Right ventricle myocardium inferior (tissue), 1 donor: Measurements from ENCODE around the gene USP34. TPM values are rescaled to one million over a fixed set of nuclear protein-coding genes. Genes with fewer than 3 reads are reported as not detected.
"Not testable (repeated sequence)": the region's sequence is repeated elsewhere in the genome, so short reads cannot be mapped to it uniquely, and the experiment has no call there.

ENCODE experiments used
- ATAC-seq: fragments of 200-7000 bp; cut with Tn5 transposase; one replicate; pipeline ENCODE4 v1.9.1; 2020; ENCODE audit warnings: mild to moderate bottlenecking, moderate library complexity
- DNase-seq: peaks from one replicate; pipeline ENCODE4 v3.0.0; 2021; ENCODE audit errors: missing footprints
- intact Hi-C: fragments of 100-400 bp; cut with DNase I; formaldehyde crosslinking; loops from one replicate; pipeline ENCODE4 v1.11.0; 2022
- total RNA-seq: library from RNA; stranded (reverse); fragmentation: NEBNext Ultra II Directional; extraction: Animal tissue kit (Norgen Biotek cat#: 25700); gene quantifications from one replicate; pipeline ENCODE4 v1.2.1, GENCODE V29; 2021
- donor health status: DM: no; HTN: yes; CAD: no; lungs with severe emphysema.

The USP34 gene
- total RNA-seq, 1 donor from 2014 or later: 45.7 TPM

DNA sequence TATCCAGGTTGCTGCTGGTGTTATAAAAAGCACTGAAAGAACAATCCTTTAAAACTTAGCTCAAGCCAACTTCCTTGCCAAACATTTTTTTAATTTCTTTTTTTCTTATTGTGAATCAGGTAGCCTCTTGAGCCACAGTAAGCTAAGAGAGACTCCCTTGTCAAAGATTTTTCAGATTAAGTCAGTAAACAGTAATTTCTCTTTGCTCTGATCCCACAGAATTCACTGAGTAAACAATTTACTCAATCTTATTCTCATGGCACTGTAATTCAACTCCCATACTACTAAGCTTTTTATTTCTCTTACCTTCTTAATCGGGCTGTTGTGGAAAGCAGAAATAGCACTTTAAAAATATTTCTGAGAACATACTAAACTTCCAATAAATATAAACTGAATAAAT is 226.2 kb downstream of the USP34 start:
- intact Hi-C loops: no loop called here
- ATAC-seq: no peak

DNA sequence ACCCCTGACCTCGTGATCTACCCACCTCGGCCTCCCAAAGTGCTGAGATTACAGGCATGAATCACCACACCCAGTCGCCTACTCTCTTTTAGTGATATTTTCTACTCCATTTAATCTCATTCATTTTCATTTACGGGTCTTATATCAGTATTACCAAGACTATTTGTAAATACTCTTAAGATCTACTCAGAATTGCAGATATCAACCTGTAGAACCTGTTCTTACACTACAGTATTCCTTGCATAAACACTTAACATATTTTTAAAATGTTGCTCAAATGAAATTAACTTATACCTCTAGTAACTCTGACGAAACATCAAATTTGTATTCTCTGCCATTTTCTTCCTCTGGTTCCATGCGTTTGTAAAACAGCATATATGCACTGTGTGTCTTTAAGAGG is 229.6 kb downstream of the USP34 start:
- DNase-seq (no peak), ATAC-seq (no peak)
- intact Hi-C loops: no loop called here

More for the DNA sequence above, 226.2 kb downstream of the USP34 start:
- no peak for DNase-seq

DNA sequence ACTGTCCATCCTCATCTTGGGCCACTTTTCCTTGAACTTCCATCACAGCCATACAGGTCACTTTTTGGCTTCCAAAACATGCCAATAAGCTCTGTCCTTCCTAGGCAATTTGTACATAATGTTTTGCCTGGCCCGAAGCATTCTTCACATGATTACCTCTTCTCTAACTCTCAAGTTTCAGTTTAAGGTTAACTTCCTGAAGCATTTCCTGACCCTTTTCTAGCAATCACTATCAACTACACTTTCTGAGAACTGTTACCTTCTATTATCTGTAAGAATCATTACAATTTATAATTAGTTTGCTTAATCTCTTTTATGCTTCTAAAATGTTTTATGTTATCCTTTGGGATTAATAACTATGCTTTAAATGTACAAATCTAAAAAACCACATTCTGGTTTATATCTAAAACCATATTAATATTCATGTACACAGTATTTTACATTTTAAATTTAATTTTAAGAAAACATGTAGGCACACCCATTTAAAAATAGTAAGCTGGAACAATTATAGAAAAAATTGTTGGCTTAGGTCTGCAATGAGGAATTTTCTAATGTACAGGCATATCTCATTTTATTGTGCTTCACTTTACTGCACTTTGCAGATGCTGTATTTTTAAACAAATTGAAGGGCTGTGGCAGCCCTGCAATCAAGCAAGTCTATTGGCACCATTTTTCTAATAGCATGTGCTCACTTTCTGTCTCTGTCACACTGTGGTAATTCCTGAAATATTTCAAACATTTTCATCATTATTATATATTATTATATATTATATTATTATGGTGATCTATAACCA is 232.5 kb downstream of the USP34 start:
- intact Hi-C loops: no loop called here
- no peak for ATAC-seq
- DNase-seq: no peak

DNA sequence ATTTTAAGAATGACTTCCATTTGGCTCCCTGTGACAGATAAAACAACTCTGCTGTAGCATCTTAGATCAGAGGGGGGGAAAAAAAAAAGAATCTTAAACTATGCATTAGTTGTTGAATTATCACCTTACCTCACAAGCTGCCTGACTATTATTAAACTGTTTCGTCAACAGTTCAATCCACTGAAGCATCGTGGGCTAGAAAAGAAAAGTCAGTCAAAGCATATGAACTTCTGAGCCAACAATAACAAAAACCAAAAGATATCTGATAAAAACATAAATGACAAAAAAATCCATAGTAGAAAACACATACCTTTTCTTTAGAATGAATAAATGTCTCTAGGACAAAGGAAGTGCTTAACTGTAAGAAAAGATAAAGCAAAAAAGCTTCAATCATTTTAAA is 235.2 kb downstream of the USP34 start:
- ATAC-seq: no peak
- intact Hi-C loops: no loop called here
- no peak for DNase-seq

DNA sequence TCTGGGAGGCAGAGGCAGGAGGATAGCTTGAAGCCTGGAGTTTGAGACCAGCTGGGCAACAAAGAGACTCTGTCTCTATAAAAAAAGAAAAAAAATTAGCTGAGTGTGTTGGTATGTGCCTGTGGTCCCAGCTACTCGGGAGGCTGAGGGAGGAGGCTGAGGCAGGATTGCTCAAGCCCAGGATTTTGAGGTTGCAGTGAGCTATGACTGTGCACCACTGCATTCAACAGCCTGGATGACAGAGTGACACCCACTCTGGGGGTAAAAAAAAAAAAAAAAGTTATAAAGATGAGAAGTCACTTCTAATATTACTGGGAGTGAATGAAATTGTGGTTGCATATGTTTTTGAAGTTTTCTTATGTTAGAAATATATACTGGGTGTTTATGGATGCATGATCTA is 237.3 kb downstream of the USP34 start:
- intact Hi-C loops: no loop called here
- ATAC-seq (no peak), DNase-seq (no peak)

DNA sequence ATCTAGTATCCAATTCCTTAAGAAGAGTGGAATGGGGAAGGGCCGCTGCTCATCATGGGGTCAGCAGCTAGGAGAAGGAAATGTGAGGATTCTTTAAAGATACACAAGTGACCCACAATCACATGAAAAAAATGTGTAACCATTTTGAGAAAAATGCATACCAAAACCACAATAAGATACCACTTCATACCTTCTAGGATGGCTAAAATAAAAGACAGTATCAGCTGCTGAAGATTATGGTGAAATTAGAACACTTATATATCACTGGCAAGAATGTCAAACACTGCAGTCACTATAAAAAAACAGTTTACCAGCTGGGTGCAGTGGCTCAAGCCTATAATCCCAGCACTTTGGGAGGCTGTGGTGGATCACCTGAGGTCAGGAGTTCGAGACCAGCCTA is 241.0 kb downstream of the USP34 start:
- ATAC-seq: no peak
- no peak for DNase-seq
- intact Hi-C loops: no loop called here

DNA sequence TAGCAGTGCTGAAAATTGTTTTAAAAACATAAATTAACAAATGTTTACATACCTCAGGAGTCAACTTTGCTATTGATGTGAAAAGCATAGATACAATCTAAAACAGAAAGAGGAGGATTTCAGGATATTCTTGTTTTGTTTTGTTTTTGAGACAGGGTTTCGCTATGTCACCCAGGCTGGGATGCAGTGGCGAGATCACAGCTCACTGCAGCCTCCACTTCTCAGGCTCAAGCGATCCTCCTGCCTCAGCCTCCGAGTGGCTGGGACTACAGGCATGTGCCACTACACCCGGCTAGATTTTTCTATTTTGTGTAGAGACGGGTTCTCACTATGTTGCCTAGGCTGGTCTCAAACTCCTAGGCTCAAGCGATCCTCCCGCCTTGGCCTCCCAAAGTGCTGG is 248.3 kb downstream of the USP34 start:
- intact Hi-C loops: no loop called here
- DNase-seq: no peak
- ATAC-seq: no peak

DNA sequence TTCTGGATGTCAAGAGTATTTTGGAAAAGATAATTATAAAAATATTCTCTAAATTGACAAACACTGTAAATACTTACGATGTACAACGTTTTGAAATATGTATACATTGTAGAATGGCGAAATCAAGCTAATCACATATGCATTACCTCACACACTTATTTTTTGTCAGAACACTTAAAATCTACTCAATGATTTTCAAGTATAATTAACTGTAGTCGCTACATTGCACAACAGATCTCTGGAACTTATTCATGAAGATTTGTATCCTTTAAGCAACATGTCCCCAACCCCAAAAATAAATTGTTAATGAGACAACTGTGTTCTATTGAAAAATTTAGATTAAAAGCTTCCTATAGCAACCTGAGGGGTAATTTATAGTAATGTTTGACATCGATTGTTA is 249.1 kb downstream of the USP34 start:
- intact Hi-C loops: no loop called here
- DNase-seq: no peak
- no peak for ATAC-seq

DNA sequence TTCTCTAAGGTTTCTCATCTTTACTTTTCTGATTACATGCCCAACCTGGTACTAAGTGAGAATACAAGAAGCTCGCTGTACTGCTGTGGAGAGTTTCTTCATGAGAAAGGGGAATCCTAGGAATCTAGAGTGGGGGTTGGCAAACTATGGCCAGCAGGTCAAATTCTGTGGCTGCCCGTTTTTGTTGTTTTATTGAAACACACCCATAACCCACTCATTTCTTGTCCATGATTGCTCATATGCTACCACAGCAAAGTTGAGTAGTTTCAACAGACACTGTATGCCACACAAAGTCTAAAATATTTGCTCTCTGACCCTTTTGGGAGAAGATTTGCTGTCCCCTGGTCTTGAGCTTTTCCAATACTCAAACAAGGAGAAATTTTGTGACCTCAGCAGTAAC is 250.1 kb downstream of the USP34 start:
- intact Hi-C loops: no loop called here
- DNase-seq: no peak
- ATAC-seq: no peak

DNA sequence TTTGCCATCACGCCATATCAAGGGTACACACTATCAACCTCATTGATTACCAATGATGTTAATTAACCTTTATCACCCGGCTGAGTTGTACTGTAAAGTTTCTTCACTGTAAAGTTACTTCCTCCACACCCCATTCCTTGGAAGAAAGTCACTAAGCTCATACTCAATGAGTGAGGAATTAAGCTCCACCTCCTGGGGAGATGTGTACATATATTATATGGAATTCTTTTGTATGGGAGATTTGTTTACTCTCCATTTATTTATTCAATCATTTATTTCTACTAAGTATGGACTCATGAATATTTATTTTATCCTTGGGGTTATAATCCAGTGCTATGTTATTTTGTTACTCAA is 252.1 kb downstream of the USP34 start:
- intact Hi-C loops: no loop called here
- ATAC-seq (no peak), DNase-seq (no peak)

DNA sequence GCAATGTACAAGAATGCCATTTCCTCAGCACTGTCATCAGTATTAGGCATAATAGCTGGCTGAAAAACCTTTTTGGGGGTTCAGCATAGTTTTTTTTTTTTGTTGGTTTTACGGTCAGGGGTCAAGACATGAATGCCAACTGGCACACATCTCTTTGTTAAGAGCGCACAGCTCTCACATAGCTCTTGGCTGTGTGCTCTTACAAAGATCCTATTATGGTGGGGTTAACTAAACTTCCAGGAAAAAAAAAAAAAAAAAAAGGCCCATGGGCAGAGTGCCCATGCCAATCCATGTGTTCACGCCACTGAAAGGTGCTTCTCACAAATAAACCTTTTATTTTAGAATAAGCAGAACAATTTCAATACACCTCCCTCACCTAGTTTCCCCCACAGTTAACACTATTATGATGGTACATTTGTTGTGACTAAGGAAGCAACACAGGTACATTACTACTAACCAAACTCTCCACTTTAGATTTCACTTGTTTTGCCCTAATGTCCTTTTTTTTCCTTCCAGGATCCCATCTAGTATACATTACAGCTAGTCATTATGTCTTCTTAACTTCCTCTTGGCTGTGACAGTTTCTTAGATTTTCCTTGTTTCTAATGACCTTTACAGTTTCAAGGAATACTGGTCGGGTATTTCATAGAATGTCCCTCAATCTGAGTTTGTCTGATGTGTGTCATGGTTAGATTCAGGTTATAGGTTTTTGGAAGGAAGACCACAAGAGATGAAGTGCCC is 252.6 kb downstream of the USP34 start:
- intact Hi-C loops: no loop called here
- no peak for ATAC-seq
- DNase-seq: no peak

DNA sequence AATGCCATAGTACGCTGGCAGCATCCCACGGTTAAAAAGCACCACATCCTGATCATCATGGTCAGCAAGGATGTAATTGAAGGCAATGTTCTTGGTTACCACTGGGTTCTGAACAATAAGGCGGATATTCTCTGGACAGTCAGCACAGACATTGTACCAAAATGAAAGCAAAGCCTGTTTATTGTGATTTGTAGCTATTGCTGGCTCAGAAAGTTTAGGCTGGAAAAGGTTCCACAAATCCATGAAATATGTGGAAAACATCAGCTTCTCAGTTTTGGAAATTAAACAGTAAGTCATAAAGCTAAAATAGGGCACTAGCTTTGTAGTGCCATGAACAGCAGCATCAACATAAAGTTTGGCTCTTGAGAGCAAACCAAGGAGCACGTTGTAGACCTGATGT is 256.7 kb downstream of the USP34 start:
- intact Hi-C loops: no loop called here
- ATAC-seq: no peak

DNA sequence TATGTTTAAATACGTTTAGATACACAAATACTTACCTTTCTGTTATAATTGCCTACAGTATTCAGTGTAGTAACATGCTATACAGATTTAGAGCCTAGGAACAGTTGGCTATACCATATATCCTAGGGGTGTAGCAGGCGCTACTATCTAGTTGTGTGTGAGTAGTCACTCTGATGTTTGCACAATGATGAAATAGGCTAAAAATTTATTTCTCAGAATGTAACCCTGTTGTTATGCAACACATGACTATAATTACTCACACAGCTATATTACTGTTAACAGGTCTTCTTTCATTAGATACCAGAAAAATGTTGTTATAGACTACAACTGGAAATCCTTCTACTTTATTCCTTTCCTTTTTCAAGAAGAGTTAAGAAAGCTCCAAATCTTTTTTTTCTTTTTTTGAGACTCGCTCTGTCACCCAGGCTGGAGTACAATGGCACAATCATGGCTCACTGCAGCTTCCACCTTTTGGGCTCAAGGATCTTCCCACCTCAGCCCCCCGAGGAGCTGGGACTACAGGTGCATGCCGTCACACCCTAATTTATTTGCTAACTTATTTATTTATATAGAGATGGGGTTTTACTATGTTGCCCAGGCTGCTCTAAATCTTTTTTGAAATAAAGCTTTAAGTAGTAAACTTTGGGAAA is 260.4 kb downstream of the USP34 start:
- ATAC-seq: no peak
- no peak for DNase-seq
- intact Hi-C loops: no loop called here

More for the DNA sequence above, 256.7 kb downstream of the USP34 start:
- no peak for DNase-seq

DNA sequence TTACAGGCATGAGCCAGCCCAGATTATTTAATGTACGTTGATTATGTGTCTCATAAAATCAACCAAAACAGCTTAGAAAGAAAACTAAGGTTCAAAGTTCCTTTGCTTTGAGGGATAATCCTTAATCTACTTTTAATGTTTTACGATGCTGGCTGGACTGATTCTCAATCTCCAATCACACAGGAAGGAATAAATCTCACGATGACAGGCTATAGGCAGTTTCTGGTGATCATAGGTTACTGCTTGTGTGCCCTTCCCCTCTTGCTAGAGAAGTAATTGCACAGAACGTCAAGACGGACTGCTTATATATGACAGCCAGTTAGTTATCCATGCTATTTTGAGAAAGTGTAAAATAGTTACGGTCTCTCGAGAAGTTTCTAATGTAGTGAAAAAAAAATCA is 265.8 kb downstream of the USP34 start:
- DNase-seq: no peak
- ATAC-seq: no peak
- intact Hi-C loops: no loop called here

DNA sequence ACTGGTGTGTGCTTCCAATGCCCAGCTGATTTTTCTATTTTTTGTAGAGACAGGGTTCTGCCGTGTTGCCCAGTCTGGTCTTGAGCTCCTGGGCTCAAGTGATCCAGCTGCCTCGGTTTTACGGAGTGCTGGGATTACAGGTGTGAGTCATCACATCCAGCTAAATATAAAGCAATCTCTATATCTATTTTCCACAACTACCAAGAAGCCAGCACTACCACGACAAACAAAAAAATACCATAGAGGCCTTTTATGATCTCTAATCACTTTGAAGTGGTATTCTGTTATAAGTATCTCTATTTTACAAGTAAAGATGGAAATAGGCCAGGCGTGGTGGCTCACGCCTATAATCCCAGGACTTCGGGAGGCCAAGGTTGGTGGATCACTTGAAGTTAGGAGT is 274.2 kb downstream of the USP34 start:
- DNase-seq: no peak
- intact Hi-C loops: no loop called here
- no peak for ATAC-seq

DNA sequence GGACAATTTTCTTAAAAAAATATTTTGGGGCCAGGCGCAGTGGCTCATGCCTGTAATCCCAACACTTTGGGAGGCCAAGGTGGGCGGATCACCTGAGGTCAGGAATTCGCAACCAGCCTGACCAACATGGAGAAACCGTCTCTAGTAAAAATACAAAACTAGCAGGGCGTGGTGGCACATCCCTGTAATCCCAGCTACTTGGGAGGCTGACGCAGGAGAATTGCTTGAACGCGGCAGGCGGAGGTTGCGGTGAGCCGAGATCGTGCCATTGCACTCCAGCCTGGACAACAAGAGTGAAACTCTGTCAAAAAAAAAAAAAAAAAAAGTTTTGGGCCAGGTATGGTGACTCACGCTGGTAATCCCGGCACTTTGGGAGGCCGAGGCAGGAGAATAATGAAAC is 276.2 kb downstream of the USP34 start:
- DNase-seq, intact Hi-C loops: not testable (repeated sequence)

DNA sequence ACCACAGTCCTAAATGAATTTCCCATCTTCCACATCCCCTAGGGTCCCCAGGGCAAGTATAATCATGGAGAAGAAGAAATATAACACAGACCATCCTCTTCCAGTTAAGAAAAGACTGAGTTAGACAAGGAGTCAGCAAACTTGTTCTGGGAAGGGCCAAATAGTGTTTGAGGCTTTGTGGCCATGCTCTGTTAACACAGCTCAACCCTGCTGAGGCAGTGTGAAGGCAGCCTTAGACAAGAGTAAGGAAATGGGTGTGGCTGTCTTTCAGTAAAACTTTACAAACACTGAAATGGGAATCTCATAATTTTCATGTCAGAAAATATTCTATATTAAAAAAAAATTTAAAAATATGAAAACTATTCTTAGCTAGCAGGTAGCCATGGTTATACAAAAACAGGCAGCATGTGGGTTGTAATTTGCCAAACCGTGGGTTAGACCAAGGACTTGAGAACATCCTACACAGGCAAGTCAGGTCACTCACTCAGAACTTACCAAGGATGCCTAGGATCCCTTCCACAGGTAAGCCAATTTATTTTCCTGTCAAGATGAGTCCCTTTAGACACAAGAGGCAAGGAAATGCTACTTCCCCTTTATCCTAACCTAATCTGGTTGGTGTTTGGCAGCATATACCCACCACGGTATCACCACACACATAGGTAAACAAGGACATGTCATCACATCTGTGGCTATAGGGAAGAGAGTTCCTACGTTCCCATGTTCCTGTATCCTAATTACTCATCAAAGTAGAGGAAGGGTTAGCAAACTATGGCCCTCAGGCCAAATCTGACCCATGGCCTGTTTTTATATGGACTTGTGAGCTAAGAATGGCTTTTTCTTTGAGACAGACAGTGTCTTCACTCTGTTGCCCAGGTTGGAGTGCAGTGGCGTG is 277.0 kb downstream of the USP34 start:
- no peak for DNase-seq
- ATAC-seq: no peak
- intact Hi-C loops: no loop called here

More for the DNA sequence above, 276.2 kb downstream of the USP34 start:
- ATAC-seq: not testable (repeated sequence)

DNA sequence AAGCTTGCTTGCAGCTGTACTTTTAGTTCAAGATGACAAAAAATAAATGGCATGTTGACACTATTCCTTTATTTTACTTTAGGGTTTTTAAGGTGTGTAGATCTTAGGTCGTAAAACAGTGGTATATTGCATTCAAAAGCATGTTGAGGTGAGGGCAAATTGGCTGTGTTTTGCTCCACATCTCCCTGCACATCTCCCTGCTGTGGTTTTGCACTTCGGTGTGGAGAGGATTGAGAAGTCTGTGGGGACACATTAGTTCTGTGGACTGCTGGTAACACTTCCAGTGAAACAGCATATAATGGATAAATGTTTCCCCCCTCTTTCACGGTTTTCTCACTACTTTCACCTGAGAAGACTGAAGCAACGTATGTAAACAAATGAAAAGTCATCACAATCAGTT is 283.8 kb downstream of the USP34 start:
- no peak for DNase-seq
- ATAC-seq: no peak
- intact Hi-C loops: no loop called here

DNA sequence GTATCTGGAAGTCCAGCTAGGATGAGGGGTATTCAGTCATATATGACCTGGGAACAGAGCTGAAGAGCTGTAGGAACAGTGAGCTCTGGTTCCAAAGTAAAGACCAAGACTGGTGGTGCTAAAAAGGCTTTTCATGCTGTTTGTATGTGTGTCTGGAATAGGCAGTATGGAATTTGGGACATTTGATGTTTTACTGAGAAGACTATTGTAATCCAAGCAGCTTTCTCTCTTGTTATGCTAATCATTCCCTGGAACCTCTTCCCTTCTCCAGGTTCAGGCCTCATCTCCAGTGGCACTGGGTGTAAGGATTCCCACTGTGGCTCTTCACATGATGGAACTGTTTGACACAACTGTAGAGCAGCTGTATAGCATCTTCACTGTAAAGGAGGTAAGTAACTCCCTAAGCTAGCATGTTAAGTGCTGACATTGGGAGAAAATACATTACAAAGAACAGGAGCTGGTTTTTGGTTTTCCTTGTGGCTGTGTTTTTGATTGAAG is 285.6 kb downstream of the USP34 start:
- intact Hi-C loops: no loop called here
- ATAC-seq (no peak), DNase-seq (no peak)
